Liver (tissue), 9 donors: ENCODE results near the gene DNMT1. TPM values are rescaled to one million over a fixed set of nuclear protein-coding genes. Genes with fewer than 3 reads are reported as not detected.

Experiments used
- DNase-seq: peaks from one replicate; pipeline ENCODE4 v3.0.0-alpha.2; 2017; ENCODE audit warnings: low spot score
- H3K27ac ChIP-seq, 2 donors: one replicate each; pipeline ENCODE4 v1.7.0; 2013; ENCODE audit warnings: inconsistent platforms in 2 of 2, low read length in 2 of 2, control low read depth in 1 of 2, low read depth in 1 of 2, mild to moderate bottlenecking in 1 of 2
- H3K27me3 ChIP-seq, 4 donors: one replicate each; pipeline versions ENCODE4 v1.6.1 to v1.7.0; 2013; ENCODE audit warnings: low read length in 3 of 4, inconsistent platforms in 1 of 4, mild to moderate bottlenecking in 1 of 4, moderate library complexity in 1 of 4; ENCODE audit not compliant: control insufficient read depth in 4 of 4, insufficient read depth in 4 of 4
- H3K36me3 ChIP-seq, 4 donors: one replicate each; pipeline versions ENCODE4 v1.6.1 to v1.7.0; 2013; ENCODE audit warnings: low read length in 3 of 4, mild to moderate bottlenecking in 3 of 4, low read depth in 1 of 4, moderate library complexity in 1 of 4; ENCODE audit not compliant: control insufficient read depth in 4 of 4, insufficient read depth in 3 of 4
- H3K4me1 ChIP-seq, 4 donors: one replicate each; pipeline versions ENCODE4 v1.6.1 to v1.7.0; 2013; ENCODE audit warnings: low read length in 3 of 4, mild to moderate bottlenecking in 3 of 4, moderate library complexity in 1 of 4; ENCODE audit not compliant: control insufficient read depth in 4 of 4, insufficient read depth in 4 of 4
- H3K4me3 ChIP-seq, 3 donors: one replicate each; pipeline versions ENCODE4 v1.6.1 to v1.7.0; 2013; ENCODE audit warnings: low read length in 3 of 3, control low read depth in 1 of 3, low read depth in 1 of 3, mild to moderate bottlenecking in 1 of 3
- H3K9ac ChIP-seq, 2 donors: one replicate each; pipeline ENCODE4 v1.7.0; 2013; ENCODE audit warnings: low read length in 2 of 2, mild to moderate bottlenecking in 2 of 2, moderate library complexity in 2 of 2, control low read depth in 1 of 2, low read depth in 1 of 2
- H3K9me3 ChIP-seq, 4 donors: one replicate each; pipeline versions ENCODE4 v1.6.1 to v1.7.0; 2013; ENCODE audit warnings: low read length in 3 of 4; ENCODE audit not compliant: control insufficient read depth in 4 of 4
- ATF3 ChIP-seq: IDR thresholded peaks from 2 replicates; pipeline ENCODE4 v1.6.1; 2016; ENCODE audit warnings: antibody characterized with exemption
- EGR1 ChIP-seq, 2 donors: IDR thresholded peaks; 2 replicates each; pipeline ENCODE4 v1.6.1; 2016 to 2018; ENCODE audit warnings: antibody characterized with exemption in 2 of 2, low read depth in 2 of 2
- FOXA1 ChIP-seq: IDR thresholded peaks from 2 replicates; pipeline ENCODE4 v1.6.1; 2016; ENCODE audit warnings: antibody characterized with exemption
- FOXA2 ChIP-seq: IDR thresholded peaks from 2 replicates; pipeline ENCODE4 v1.6.1; 2016; ENCODE audit warnings: antibody characterized with exemption
- GABPA ChIP-seq, 2 donors: IDR thresholded peaks in 1 of 2; conservative IDR thresholded peaks in 1 of 2; 2 replicates each; pipeline ENCODE4 v1.6.1; 2016; ENCODE audit warnings: antibody characterized with exemption in 2 of 2, mild to moderate bottlenecking in 1 of 2, moderate library complexity in 1 of 2
- HNF4A ChIP-seq, 2 donors: conservative IDR thresholded peaks; 2 replicates each; pipeline ENCODE4 v1.6.1; 2016; ENCODE audit warnings: antibody characterized with exemption in 2 of 2, mild to moderate bottlenecking in 2 of 2
- HNF4G ChIP-seq: IDR thresholded peaks from 2 replicates; pipeline ENCODE4 v1.6.1; 2016; ENCODE audit warnings: antibody characterized with exemption
- JUND ChIP-seq, 2 donors: IDR thresholded peaks; 2 replicates each; pipeline ENCODE4 v1.6.1; 2016; ENCODE audit warnings: antibody characterized with exemption in 2 of 2
- NR2F2 ChIP-seq: IDR thresholded peaks from 2 replicates; pipeline ENCODE4 v1.6.1; 2016; ENCODE audit warnings: antibody characterized with exemption
- RAD21 ChIP-seq, 2 donors: IDR thresholded peaks; 2 replicates each; pipeline ENCODE4 v1.6.1; 2016; ENCODE audit warnings: antibody characterized with exemption in 2 of 2, mild to moderate bottlenecking in 2 of 2
- RXRA ChIP-seq, 2 donors: IDR thresholded peaks; 2 replicates each; pipeline ENCODE4 v1.6.1; 2017 to 2018; ENCODE audit warnings: antibody characterized with exemption in 2 of 2, mild to moderate bottlenecking in 1 of 2
- SP1 ChIP-seq: IDR thresholded peaks from 2 replicates; pipeline ENCODE4 v1.6.1; 2018; ENCODE audit warnings: antibody characterized with exemption, mild to moderate bottlenecking
- TAF1 ChIP-seq: conservative IDR thresholded peaks from 2 replicates; pipeline ENCODE4 v1.6.1; 2016; ENCODE audit warnings: antibody characterized with exemption, mild to moderate bottlenecking
- YY1 ChIP-seq: IDR thresholded peaks from 2 replicates; pipeline ENCODE4 v1.6.1; 2016; ENCODE audit warnings: antibody characterized with exemption, mild to moderate bottlenecking
- WGBS: extraction: QIAGEN DNeasy Blood & Tissue Kit; methylation state at CpG from one replicate; pipeline ENCODE4 v1.1.7; 2013; 5-methylcytosine and 5-hydroxymethylcytosine counted together
- polyA plus RNA-seq, 2 donors: library from polyadenylated mRNA; stranded (reverse) in 1 of 2; unstranded in 1 of 2; fragments of 200-250 nt in 1 of 2; fragments of >200 nt in 1 of 2; fragmentation: Nextera tagmentation in 1 of 2; extraction: Ambion mirVana in 1 of 2; gene quantifications; one replicate each; pipeline versions ENCODE4 v1.2.1 to v1.2.3, GENCODE V29; 2013 to 2015
- total RNA-seq, 2 donors: library from RNA; depleted of rRNA; stranded (reverse); fragments of >200 nt; gene quantifications; one replicate each; pipeline ENCODE4 v1.2.3, GENCODE V29; 2014
- TF ChIP-seq, protein P1 (sequence below): IDR thresholded peaks from 2 replicates; pipeline ENCODE4 v1.6.1; 2016; ENCODE audit warnings: antibody characterized with exemption
- TF ChIP-seq, protein P2 (sequence below): IDR thresholded peaks from 2 replicates; pipeline ENCODE4 v1.6.1; 2016; ENCODE audit warnings: antibody characterized with exemption, mild to moderate bottlenecking
- TF ChIP-seq, protein P3 (sequence below): IDR thresholded peaks from 2 replicates; pipeline ENCODE4 v1.6.1; 2016; ENCODE audit warnings: antibody characterized with exemption
- TF ChIP-seq, protein P4 (sequence below): fragments of 150-350 bp; IDR thresholded peaks from 2 replicates; pipeline ENCODE4 v1.5.1; 2017; ENCODE audit warnings: improper control_type of control experiment, low read depth, low read length; ENCODE audit not compliant: missing input control
- donor health status: healthy.
- donor health status: healthy.
- donor health status: healthy.
- donor health status: healthy.
- donor health status: healthy.

The DNMT1 gene
- total and polyA plus RNA-seq, 4 donors = 8.7 to 47.1 (median 20.0) TPM

DNA sequence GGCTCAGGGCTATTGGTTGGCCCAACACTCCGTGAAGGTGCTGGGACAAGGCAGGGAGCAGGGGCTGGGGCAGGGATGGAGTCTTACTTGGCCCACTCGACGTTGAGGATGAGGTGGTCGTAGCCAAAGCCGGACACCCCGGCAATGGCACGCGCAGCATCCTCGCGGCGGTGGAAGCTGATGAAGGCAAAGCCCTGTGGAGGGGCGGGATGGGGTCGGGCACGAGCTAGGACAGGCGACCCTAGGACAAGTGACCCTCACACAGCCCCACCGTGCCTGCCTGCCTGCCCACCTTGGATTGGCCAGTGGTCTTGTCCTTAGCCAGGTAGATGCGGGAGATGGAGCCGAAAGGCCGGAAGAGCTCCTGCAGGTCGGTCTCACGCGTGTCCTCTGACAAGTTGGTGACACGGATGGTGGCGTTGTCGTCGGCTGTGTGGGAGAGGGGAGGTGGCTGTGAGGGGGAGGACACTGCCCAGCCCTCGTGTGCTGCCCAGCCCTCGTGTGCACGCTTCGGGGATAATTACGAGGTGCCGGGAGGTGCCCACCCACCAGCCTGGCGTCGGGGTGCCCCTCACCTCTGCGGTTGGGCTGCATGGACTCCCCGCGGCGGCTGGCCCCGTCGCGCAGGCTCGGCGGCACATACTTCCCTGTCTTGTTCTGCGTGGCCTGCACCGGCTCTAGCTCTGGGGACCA is 79.2 kb downstream of the DNMT1 start:
- no peaks in the 10 kb centered on the region for H3K9me3 ChIP-seq
- no peak for TF ChIP-seq YY1
- TF ChIP-seq RXRA (IDR thresholded peaks at IDR 0.05) = no peak
- TF ChIP-seq TAF1 = no peak
- TF ChIP-seq, protein P1, sequence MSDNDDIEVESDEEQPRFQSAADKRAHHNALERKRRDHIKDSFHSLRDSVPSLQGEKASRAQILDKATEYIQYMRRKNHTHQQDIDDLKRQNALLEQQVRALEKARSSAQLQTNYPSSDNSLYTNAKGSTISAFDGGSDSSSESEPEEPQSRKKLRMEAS = no peak
- no peak for TF ChIP-seq HNF4G
- no peak for TF ChIP-seq RAD21 (IDR thresholded peaks at IDR 0.05)
- TF ChIP-seq ATF3 = no peak
- no peak for TF ChIP-seq EGR1 (IDR thresholded peaks at IDR 0.05; ENCODE audit: low read depth in 2 of 2)
- TF ChIP-seq, protein P2, sequence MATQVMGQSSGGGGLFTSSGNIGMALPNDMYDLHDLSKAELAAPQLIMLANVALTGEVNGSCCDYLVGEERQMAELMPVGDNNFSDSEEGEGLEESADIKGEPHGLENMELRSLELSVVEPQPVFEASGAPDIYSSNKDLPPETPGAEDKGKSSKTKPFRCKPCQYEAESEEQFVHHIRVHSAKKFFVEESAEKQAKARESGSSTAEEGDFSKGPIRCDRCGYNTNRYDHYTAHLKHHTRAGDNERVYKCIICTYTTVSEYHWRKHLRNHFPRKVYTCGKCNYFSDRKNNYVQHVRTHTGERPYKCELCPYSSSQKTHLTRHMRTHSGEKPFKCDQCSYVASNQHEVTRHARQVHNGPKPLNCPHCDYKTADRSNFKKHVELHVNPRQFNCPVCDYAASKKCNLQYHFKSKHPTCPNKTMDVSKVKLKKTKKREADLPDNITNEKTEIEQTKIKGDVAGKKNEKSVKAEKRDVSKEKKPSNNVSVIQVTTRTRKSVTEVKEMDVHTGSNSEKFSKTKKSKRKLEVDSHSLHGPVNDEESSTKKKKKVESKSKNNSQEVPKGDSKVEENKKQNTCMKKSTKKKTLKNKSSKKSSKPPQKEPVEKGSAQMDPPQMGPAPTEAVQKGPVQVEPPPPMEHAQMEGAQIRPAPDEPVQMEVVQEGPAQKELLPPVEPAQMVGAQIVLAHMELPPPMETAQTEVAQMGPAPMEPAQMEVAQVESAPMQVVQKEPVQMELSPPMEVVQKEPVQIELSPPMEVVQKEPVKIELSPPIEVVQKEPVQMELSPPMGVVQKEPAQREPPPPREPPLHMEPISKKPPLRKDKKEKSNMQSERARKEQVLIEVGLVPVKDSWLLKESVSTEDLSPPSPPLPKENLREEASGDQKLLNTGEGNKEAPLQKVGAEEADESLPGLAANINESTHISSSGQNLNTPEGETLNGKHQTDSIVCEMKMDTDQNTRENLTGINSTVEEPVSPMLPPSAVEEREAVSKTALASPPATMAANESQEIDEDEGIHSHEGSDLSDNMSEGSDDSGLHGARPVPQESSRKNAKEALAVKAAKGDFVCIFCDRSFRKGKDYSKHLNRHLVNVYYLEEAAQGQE = no peak
- TF ChIP-seq NR2F2 = no peak
- TF ChIP-seq, protein P3, sequence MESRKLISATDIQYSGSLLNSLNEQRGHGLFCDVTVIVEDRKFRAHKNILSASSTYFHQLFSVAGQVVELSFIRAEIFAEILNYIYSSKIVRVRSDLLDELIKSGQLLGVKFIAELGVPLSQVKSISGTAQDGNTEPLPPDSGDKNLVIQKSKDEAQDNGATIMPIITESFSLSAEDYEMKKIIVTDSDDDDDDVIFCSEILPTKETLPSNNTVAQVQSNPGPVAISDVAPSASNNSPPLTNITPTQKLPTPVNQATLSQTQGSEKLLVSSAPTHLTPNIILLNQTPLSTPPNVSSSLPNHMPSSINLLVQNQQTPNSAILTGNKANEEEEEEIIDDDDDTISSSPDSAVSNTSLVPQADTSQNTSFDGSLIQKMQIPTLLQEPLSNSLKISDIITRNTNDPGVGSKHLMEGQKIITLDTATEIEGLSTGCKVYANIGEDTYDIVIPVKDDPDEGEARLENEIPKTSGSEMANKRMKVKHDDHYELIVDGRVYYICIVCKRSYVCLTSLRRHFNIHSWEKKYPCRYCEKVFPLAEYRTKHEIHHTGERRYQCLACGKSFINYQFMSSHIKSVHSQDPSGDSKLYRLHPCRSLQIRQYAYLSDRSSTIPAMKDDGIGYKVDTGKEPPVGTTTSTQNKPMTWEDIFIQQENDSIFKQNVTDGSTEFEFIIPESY = no peak
- TF ChIP-seq FOXA2 = no peak
- no peak for TF ChIP-seq HNF4A (conservative IDR thresholded peaks at IDR 0.05)
- no peak for TF ChIP-seq SP1
- no peak for TF ChIP-seq FOXA1
- TF ChIP-seq GABPA (IDR thresholded peaks at IDR 0.05 in 1 of 2, conservative IDR thresholded peaks at IDR 0.05 in 1 of 2) = no peak
- TF ChIP-seq, protein P4, sequence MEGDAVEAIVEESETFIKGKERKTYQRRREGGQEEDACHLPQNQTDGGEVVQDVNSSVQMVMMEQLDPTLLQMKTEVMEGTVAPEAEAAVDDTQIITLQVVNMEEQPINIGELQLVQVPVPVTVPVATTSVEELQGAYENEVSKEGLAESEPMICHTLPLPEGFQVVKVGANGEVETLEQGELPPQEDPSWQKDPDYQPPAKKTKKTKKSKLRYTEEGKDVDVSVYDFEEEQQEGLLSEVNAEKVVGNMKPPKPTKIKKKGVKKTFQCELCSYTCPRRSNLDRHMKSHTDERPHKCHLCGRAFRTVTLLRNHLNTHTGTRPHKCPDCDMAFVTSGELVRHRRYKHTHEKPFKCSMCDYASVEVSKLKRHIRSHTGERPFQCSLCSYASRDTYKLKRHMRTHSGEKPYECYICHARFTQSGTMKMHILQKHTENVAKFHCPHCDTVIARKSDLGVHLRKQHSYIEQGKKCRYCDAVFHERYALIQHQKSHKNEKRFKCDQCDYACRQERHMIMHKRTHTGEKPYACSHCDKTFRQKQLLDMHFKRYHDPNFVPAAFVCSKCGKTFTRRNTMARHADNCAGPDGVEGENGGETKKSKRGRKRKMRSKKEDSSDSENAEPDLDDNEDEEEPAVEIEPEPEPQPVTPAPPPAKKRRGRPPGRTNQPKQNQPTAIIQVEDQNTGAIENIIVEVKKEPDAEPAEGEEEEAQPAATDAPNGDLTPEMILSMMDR = no peak
- no peak for TF ChIP-seq JUND (IDR thresholded peaks at IDR 0.05)
- H3K4me3 ChIP-seq = no peak overlapping the region
- no peak for DNase-seq
- H3K36me3 ChIP-seq = peaks cover 11 to 47% (median 19%) of the 10 kb centered on the region in 4 donors
- H3K9ac ChIP-seq = no peak overlapping the region
- H3K27me3 ChIP-seq = no peaks in the 10 kb centered on the region
- H3K4me1 ChIP-seq = peaks cover 4 to 20% (median 12%) of the 10 kb centered on the region in 4 donors
- WGBS = 92% methylated on average over 45 of the region's 45 CpGs
- H3K27ac ChIP-seq = no peak overlapping the region
